Amniotic epithelial cell (primary cell): ENCODE results near the gene RALGAPA2.

Experiments used
- DNase-seq: peaks from one replicate; pipeline ENCODE4 v3.0.0-alpha.2; 2010; ENCODE audit warnings: low read depth

The RALGAPA2 gene

GRCh38 chr20:20399531-20400500, 312.6 kb downstream of the RALGAPA2 start:
- no peak for DNase-seq

GRCh38 chr20:20398123-20398522, 314.3 kb downstream of the RALGAPA2 start:
- no peak for DNase-seq

GRCh38 chr20:20396794-20397193, 315.6 kb downstream of the RALGAPA2 start:
- DNase-seq, result no peak

GRCh38 chr20:20395903-20396568, 316.4 kb downstream of the RALGAPA2 start:
- DNase-seq, result no peak

- no peak for DNase-seq
These were observed 317.4 kb downstream of the RALGAPA2 start for GRCh38 chr20:20395087-20395486.

GRCh38 chr20:20393207-20394120, 319.0 kb downstream of the RALGAPA2 start:
- no peak for DNase-seq

GRCh38 chr20:20391766-20392165, 320.7 kb downstream of the RALGAPA2 start:
- no peak for DNase-seq

- no peak for DNase-seq
These were observed 321.3 kb downstream of the RALGAPA2 start for GRCh38 chr20:20391115-20391514.

GRCh38 chr20:20390393-20390792, 322.1 kb downstream of the RALGAPA2 start:
- no peak for DNase-seq

- DNase-seq, result no peak
These were observed 326.3 kb downstream of the RALGAPA2 start for GRCh38 chr20:20386192-20386591.

- no peak for DNase-seq
These were observed 336.6 kb downstream of the RALGAPA2 start for GRCh38 chr20:20375862-20376261.

- DNase-seq, result no peak
These were observed 339.3 kb downstream of the RALGAPA2 start for GRCh38 chr20:20373091-20373571.

- no peak for DNase-seq
These were observed 340.8 kb downstream of the RALGAPA2 start for GRCh38 chr20:20371681-20372080.

GRCh38 chr20:20371083-20371482, 341.4 kb downstream of the RALGAPA2 start:
- DNase-seq, result no peak

GRCh38 chr20:20370094-20370575, 342.3 kb downstream of the RALGAPA2 start:
- DNase-seq, result no peak

GRCh38 chr20:20369250-20370093, 343.0 kb downstream of the RALGAPA2 start:
- no peak for DNase-seq

GRCh38 chr20:20368418-20369249, 343.8 kb downstream of the RALGAPA2 start:
- DNase-seq, result no peak

GRCh38 chr20:20367575-20368417, 344.6 kb downstream of the RALGAPA2 start, which contains the start of gene INSM1:
INSM1 (plus strand) TSS chr20:20368104; CDS start chr20:20368268, 164 bp downstream.
- DNase-seq, result no peak
